Sigmoid colon (tissue), 4 donors: ENCODE measurements around the gene KCNJ6.

Experiments
- CTCF ChIP-seq, 4 experiments: fragments of 450-650 bp in 3 of 4; fragments of 200-600 bp in 1 of 4; IDR thresholded peaks; one replicate each; pipeline ENCODE4 v1.5.1; 2016 to 2019; ENCODE audit warnings: antibody characterized with exemption in 4 of 4, mild to moderate bottlenecking in 3 of 4, moderate library complexity in 2 of 4
- EP300 ChIP-seq, 4 donors: sonication (generic); formaldehyde crosslinking; IDR thresholded peaks; one replicate each; pipeline ENCODE4 v1.6.1; 2017; ENCODE audit warnings: antibody characterized with exemption in 4 of 4
- POLR2A ChIP-seq, 2 donors: fragments of 450-650 bp; IDR thresholded peaks; one replicate each; pipeline ENCODE4 v1.6.1; 2016; ENCODE audit warnings: antibody characterized with exemption in 2 of 2, mild to moderate bottlenecking in 2 of 2, moderate library complexity in 2 of 2
- POLR2AphosphoS5 ChIP-seq, 4 donors: sonication (generic); formaldehyde crosslinking; IDR thresholded peaks; one replicate each; pipeline ENCODE4 v1.6.1; 2017; ENCODE audit warnings: antibody characterized with exemption in 4 of 4

- TF ChIP-seq CTCF (IDR thresholded peaks at IDR 0.05) (no peak), POLR2A (IDR thresholded peaks at IDR 0.05) (no peak), POLR2AphosphoS5 (IDR thresholded peaks at IDR 0.05) (no peak), EP300 (IDR thresholded peaks at IDR 0.05) (no peak)
These were observed 96.9 kb downstream of the KCNJ6 start for GRCh38 chr21:37819372-37819771.
